Measurements from ENCODE around the gene EXOC6B. TPM values are rescaled to one million over a fixed set of nuclear protein-coding genes. Genes with fewer than 3 reads are reported as not detected.

EXOC6B gene
- total and polyA plus RNA-seq, 3 donors from 2014 or later: 27.7 to 45.2 (median 31.7) TPM

- WGBS, 2 donors: 49 to 71% methylated on average over 2 of the region's 2 CpGs
- intact Hi-C loops (cut with DNase I; ENCODE audit: low total_unique reads): no loop called here
- DNase-seq: no peak
- Histone ChIP-seq H3K36me3 (ENCODE audit: low read depth, missing control alignments) (no peaks in the 10 kb centered on the region), H3K4me1 (no peaks in the 10 kb centered on the region), H3K27ac (no peak overlapping the region), H3K4me3 (no peak overlapping the region), H3K27me3 (no peaks in the 10 kb centered on the region), H3K9me3 (no peaks in the 10 kb centered on the region)
- TF ChIP-seq CTCF (IDR thresholded peaks at IDR 0.05) (no peak), POLR2A (IDR thresholded peaks at IDR 0.05) (no peak)
These were observed 410.6 kb downstream of the EXOC6B start for GRCh38 chr2:72415241-72415661.

- no peak overlapping the region for H3K27ac ChIP-seq
- no peak for DNase-seq
- H3K4me3 ChIP-seq: no peak overlapping the region
- intact Hi-C loops (cut with DNase I; ENCODE audit: low total_unique reads): no loop called here
- 62 to 65% methylated on average over 2 of the region's 2 CpGs for WGBS, 2 donors
- H3K27me3 ChIP-seq: no peaks in the 10 kb centered on the region
- no peaks in the 10 kb centered on the region for H3K9me3 ChIP-seq
- TF ChIP-seq CTCF (IDR thresholded peaks at IDR 0.05): no peak
- TF ChIP-seq POLR2A (IDR thresholded peaks at IDR 0.05): no peak
- H3K4me1 ChIP-seq: no peaks in the 10 kb centered on the region
- H3K36me3 ChIP-seq (ENCODE audit: low read depth, missing control alignments): no peaks in the 10 kb centered on the region
These were observed 411.6 kb downstream of the EXOC6B start for GRCh38 chr2:72414137-72414760.

- DNase-seq: no peak
- Histone ChIP-seq H3K27ac (no peak overlapping the region), H3K27me3 (no peaks in the 10 kb centered on the region), H3K4me1 (no peaks in the 10 kb centered on the region), H3K9me3 (no peaks in the 10 kb centered on the region), H3K4me3 (no peak overlapping the region), H3K36me3 (ENCODE audit: low read depth, missing control alignments) (no peaks in the 10 kb centered on the region)
- intact Hi-C loops (cut with DNase I; ENCODE audit: low total_unique reads): no loop called here
- TF ChIP-seq CTCF (IDR thresholded peaks at IDR 0.05) (no peak), POLR2A (IDR thresholded peaks at IDR 0.05) (no peak)
- WGBS, 2 donors: 88 to 96% methylated on average over 1 of the region's 1 CpG
These were observed 412.1 kb downstream of the EXOC6B start for GRCh38 chr2:72413716-72414115.

- no peak for DNase-seq
- no peaks in the 10 kb centered on the region for H3K4me1 ChIP-seq
- H3K27me3 ChIP-seq: no peaks in the 10 kb centered on the region
- intact Hi-C loops (cut with DNase I; ENCODE audit: low total_unique reads): no loop called here
- TF ChIP-seq CTCF (IDR thresholded peaks at IDR 0.05): no peak
- no peak for TF ChIP-seq POLR2A (IDR thresholded peaks at IDR 0.05)
- 44 to 53% methylated on average over 1 of the region's 1 CpG for WGBS, 2 donors
- H3K4me3 ChIP-seq: no peak overlapping the region
- H3K36me3 ChIP-seq (ENCODE audit: low read depth, missing control alignments): no peaks in the 10 kb centered on the region
- no peaks in the 10 kb centered on the region for H3K9me3 ChIP-seq
- no peak overlapping the region for H3K27ac ChIP-seq
These were observed 413.6 kb downstream of the EXOC6B start for GRCh38 chr2:72412214-72412613.

- H3K36me3 ChIP-seq (ENCODE audit: low read depth, missing control alignments): no peaks in the 10 kb centered on the region
- H3K4me1 ChIP-seq: no peaks in the 10 kb centered on the region
- TF ChIP-seq CTCF (IDR thresholded peaks at IDR 0.05): no peak
- TF ChIP-seq POLR2A (IDR thresholded peaks at IDR 0.05): no peak
- H3K9me3 ChIP-seq: no peaks in the 10 kb centered on the region
- DNase-seq: no peak
- no peak overlapping the region for H3K4me3 ChIP-seq
- H3K27ac ChIP-seq: no peak overlapping the region
- H3K27me3 ChIP-seq: no peaks in the 10 kb centered on the region
- intact Hi-C loops (cut with DNase I; ENCODE audit: low total_unique reads): no loop called here
These were observed 426.0 kb downstream of the EXOC6B start for GRCh38 chr2:72399879-72400278.
